Measurements from ENCODE around the gene GAST. TPM values are rescaled to one million over a fixed set of nuclear protein-coding genes. Genes with fewer than 3 reads are reported as not detected.
A peak's percentile ranks its signal among the peaks of the same experiment; 100 is the strongest.

The GAST gene
- total and polyA plus RNA-seq, 9 of the 15 experiments (the other 6 are each of a cell fraction or from before 2014, with no cell fraction given), result not detected

GRCh38 chr17:41688641-41689496, 23.3 kb upstream of the GAST start, which contains the start of gene EIF1 (continued):
- TF ChIP-seq FOXA3 (CRISPR knock-in tag; conservative IDR thresholded peaks at IDR 0.05 in 1 of 2, IDR thresholded peaks at IDR 0.05 in 1 of 2) (peak; percentile 15 to 24; a peak in 2 of 4 replicates), PATZ1 (CRISPR knock-in tag; IDR thresholded peaks at IDR 0.05; ENCODE audit: borderline replicate concordance) (peak; percentile 75; the same call in 1 of the 2 replicates), ZNF75A (CRISPR knock-in tag; IDR thresholded peaks at IDR 0.05) (peak; percentile 35; the same call in 1 of the 2 replicates), BRD9 (IDR thresholded peaks at IDR 0.05; ENCODE audit: low read depth, partially characterized antibody) (peak; percentile 52), MEF2D (tag; conservative IDR thresholded peaks at IDR 0.05; ENCODE audit: low read depth) (peak; percentile 62), ZNF507 (tag; conservative IDR thresholded peaks at IDR 0.05) (no peak), ZBTB34 (CRISPR knock-in tag; IDR thresholded peaks at IDR 0.05) (no peak; the same call in 1 of the 2 replicates), ESRRA (IDR thresholded peaks at IDR 0.05; ENCODE audit: borderline replicate concordance, low read depth) (peak; percentile 66), ZNF121 (CRISPR knock-in tag; conservative IDR thresholded peaks at IDR 0.05) (no peak), ZNF175 (CRISPR knock-in tag; IDR thresholded peaks at IDR 0.05; ENCODE audit: low read depth) (0 out of 2 replicates have a peak, but pooled peaks have one; percentile 58), LARP7 (IDR thresholded peaks at IDR 0.05) (peak; percentile 70; the same call in 1 of the 2 replicates), PRDM10 (IDR thresholded peaks at IDR 0.05; ENCODE audit: partially characterized antibody) (peak; percentile 12), HMBOX1 (IDR thresholded peaks at IDR 0.05) (no peak), ZNF134 (CRISPR knock-in tag; conservative IDR thresholded peaks at IDR 0.05) (0 out of 2 replicates have a peak, but pooled peaks have one; percentile 13), ZNF830 (CRISPR knock-in tag; IDR thresholded peaks at IDR 0.05) (peak; percentile 94), NELFE (IDR thresholded peaks at IDR 0.05; ENCODE audit: insufficient read depth, insufficient read length) (peak; percentile 90), EP400 (IDR thresholded peaks at IDR 0.05) (peak; percentile 99; the same call in 1 of the 2 replicates), SAFB (IDR thresholded peaks at IDR 0.05; ENCODE audit: borderline replicate concordance, low read depth, low read length) (peak; percentile 27; the same call in 1 of the 2 replicates)
